LNCaP clone FGC (cell line): ENCODE results near the gene CLRN1.

Source experiments
- DNase-seq: peaks from one replicate; pipeline ENCODE4 v3.0.0-alpha.2; 2011; ENCODE audit warnings: low read depth
- H3K4me3 ChIP-seq: 2 replicates; pipeline ENCODE4 v1.5.1; 2011; ENCODE audit warnings: mild to moderate bottlenecking, low read depth, low read length, control low read depth
- TF ChIP-seq, protein P1 (sequence below): IDR thresholded peaks from 2 replicates; pipeline ENCODE4 v1.5.1; 2012; ENCODE audit warnings: mild to moderate bottlenecking; ENCODE audit not compliant: control insufficient read depth, insufficient read depth; ENCODE audit errors: extremely low read depth

Gene CLRN1, protein sequence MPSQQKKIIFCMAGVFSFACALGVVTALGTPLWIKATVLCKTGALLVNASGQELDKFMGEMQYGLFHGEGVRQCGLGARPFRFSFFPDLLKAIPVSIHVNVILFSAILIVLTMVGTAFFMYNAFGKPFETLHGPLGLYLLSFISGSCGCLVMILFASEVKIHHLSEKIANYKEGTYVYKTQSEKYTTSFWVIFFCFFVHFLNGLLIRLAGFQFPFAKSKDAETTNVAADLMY

GRCh38 chr3:150972366-150973071, at the start of gene CLRN1:
TSS of gene CLRN1 (minus strand) at chr3:150972727. CDS start at chr3:150972708, 19 bp downstream.
- no peak for DNase-seq
- no peak within 1 kb of the TSS for H3K4me3 ChIP-seq

GRCh38 chr3:151016478-151016795, 43.9 kb upstream of the CLRN1 start:
- TF ChIP-seq, protein P1, sequence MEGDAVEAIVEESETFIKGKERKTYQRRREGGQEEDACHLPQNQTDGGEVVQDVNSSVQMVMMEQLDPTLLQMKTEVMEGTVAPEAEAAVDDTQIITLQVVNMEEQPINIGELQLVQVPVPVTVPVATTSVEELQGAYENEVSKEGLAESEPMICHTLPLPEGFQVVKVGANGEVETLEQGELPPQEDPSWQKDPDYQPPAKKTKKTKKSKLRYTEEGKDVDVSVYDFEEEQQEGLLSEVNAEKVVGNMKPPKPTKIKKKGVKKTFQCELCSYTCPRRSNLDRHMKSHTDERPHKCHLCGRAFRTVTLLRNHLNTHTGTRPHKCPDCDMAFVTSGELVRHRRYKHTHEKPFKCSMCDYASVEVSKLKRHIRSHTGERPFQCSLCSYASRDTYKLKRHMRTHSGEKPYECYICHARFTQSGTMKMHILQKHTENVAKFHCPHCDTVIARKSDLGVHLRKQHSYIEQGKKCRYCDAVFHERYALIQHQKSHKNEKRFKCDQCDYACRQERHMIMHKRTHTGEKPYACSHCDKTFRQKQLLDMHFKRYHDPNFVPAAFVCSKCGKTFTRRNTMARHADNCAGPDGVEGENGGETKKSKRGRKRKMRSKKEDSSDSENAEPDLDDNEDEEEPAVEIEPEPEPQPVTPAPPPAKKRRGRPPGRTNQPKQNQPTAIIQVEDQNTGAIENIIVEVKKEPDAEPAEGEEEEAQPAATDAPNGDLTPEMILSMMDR = no peak
- DNase-seq = no peak
- H3K4me3 ChIP-seq = no peak overlapping the region

More at GRCh38 chr3:150972366-150973071, at the start of gene CLRN1:
- TF ChIP-seq, protein P1 = no peak

GRCh38 chr3:151015767-151016477, 43.4 kb upstream of the CLRN1 start:
- DNase-seq = no peak
- TF ChIP-seq, protein P1 = no peak
- H3K4me3 ChIP-seq = no peak overlapping the region

- TF ChIP-seq, protein P1 = no peak
- H3K4me3 ChIP-seq = no peak overlapping the region
- no peak for DNase-seq
Observed at GRCh38 chr3:151015181-151015580, 42.7 kb upstream of the CLRN1 start.

DNA sequence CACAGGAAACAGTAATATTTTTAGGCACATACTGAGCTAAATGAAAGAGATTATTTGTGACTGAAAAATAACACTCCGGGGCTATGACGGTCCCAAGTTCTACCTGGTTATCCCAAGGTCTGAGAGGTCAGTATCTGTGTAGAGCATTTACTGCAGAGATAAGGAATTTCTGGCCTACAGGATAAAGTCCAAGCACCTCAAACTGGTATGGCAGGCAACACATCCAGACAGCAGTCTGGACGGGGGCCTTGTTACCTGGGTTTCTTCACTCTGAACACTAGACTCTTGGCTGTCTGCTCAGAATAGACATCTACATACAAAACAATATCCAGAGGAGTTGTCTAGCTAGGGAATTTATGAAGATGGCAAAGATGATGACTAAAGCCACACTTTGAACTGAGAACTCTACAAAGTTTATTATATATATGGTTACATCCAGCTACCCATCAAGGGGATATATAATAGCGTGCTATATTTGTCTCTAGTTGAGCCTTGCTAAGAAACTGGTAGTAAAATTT, 42.0 kb upstream of the CLRN1 start:
- TF ChIP-seq, protein P1 = no peak

GRCh38 chr3:151012753-151013152, 40.2 kb upstream of the CLRN1 start:
- TF ChIP-seq, protein P1 = no peak

More for the DNA sequence above, 42.0 kb upstream of the CLRN1 start:
- H3K4me3 ChIP-seq = no peak overlapping the region
- DNase-seq = no peak

More at GRCh38 chr3:151012753-151013152, 40.2 kb upstream of the CLRN1 start:
- H3K4me3 ChIP-seq = no peak overlapping the region
- DNase-seq = no peak
